RCC 7860 (cell line): ENCODE results near the gene RAPH1.
A peak's percentile ranks its signal among the peaks of the same experiment; 100 is the strongest.
"Not testable (repeated sequence)": the region's sequence is repeated elsewhere in the genome, so short reads cannot be mapped to it uniquely, and the experiment has no call there.

Experiments
- DNase-seq: peaks from one replicate; pipeline ENCODE4 v3.0.0-alpha.2; 2015; ENCODE audit warnings: low spot score
- FAIRE-seq: peaks from 2 replicates; lab custom pipeline; 2012; peaks lifted over from hg19 to GRCh38; lab: Jason Lieb, UNC

RAPH1 gene

DNA sequence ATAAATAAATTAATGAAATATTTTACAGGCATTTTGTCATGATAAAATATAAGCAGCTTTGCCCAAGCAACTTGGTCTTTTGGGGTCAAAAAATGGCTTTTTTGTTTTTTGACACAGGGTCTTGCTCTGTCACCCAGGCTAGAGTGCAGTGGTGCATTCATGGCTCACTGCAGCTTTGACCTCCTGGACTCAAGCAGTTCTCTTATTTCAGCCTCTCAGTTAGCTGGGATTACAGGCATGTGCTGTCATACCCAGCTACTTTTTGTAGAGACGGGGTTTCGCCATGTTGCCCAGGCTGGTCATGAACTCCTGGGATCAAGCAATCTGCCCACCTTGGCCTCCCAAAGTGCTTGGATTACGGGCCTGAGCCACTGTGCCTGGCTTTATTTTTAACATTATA is 155.9 kb downstream of the RAPH1 start:
- FAIRE-seq: no peak
- DNase-seq: no peak

- FAIRE-seq (no peak), DNase-seq (no peak)
These were observed 158.9 kb downstream of the RAPH1 start for GRCh38 chr2:203376173-203376572.

GRCh38 chr2:203372706-203373105 is 162.4 kb downstream of the RAPH1 start:
- DNase-seq, FAIRE-seq: not testable (repeated sequence)

DNA sequence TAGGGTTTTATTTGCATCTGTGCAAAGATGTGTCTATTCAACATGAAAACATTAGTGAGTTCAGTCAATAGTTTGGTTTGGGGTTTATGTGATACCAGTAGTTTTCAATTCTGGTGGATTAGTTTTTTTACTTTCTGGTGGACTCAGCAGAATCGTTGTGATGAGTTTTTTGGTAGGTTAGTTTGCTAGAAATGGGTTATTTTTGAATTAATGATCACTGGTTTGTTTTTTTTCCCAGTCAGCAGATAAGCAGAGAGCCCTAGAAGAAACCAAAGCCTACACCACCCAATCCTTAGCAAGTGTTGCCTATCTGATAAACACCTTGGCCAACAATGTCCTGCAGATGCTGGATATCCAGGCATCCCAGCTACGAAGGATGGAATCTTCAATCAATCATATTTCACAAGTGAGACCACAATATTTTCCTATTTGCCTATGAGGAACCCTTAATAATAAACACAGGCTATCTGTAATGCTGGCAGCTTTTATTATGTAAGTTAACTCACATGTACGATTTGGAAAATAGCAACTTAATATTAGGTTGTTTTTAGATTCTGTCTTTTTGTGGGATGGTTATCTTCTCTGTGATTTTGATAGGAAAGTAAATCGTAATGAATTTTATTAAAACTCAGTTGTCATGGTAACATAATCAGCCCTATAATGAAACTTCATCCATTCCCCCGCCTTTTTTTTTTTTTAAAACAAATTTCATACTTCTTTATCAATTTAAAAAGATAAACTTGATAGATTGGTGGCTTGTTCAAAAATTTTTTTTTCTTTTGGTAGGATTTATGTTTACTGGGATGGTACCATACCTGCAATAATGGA is 168.2 kb downstream of the RAPH1 start:
- FAIRE-seq (no peak), DNase-seq (no peak)

- DNase-seq (no peak), FAIRE-seq (no peak)
These were observed 173.2 kb downstream of the RAPH1 start for GRCh38 chr2:203361922-203362321.

DNA sequence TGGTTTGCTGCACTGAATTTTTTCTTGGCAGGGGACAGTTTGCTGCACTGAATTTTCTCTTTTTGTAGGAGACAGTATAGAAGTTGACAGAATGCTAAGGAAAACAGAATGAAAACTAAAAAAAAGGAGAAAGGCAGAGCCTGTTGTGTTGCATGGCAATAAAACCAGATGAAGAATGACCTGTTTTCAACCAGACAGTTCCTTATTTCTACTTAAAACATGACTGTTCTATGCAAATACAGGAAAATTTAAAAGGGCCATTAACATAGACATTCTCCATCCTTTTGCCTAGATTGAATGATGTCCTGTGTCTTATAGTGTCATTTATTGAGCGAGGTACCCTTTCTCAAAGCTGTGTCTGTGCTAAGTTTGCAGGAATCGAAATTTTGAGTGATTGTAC is 173.6 kb downstream of the RAPH1 start:
- FAIRE-seq: no peak
- DNase-seq: no peak

GRCh38 chr2:203360833-203361430 is 174.2 kb downstream of the RAPH1 start:
- FAIRE-seq (no peak), DNase-seq (no peak)

GRCh38 chr2:203359450-203359849 is 175.7 kb downstream of the RAPH1 start:
- FAIRE-seq: no peak

DNA sequence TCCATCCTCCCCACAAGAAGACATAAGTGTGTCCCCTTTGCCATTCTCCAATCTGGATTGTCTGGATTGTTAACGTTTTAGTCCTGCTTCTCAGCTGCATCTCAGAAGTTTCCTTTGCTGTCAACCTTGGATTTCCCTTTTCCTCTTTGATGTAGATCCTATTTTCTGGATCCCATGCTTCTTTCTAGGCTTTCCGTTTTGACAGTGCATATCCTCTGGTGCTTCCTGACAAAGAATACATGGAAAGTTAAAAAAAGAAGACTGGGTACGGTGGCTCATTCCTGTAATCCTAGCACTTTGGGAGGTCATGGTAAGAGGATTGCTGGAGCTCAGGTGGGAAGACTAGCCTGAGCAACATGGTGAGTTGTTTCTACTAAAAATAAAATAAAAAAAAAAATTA is 180.1 kb downstream of the RAPH1 start:
- no peak for FAIRE-seq

More at GRCh38 chr2:203359450-203359849, 175.7 kb downstream of the RAPH1 start:
- no peak for DNase-seq

GRCh38 chr2:203352604-203353255 is 182.4 kb downstream of the RAPH1 start:
- DNase-seq: peak; percentile 22
- peak; percentile 66 for FAIRE-seq

More for the DNA sequence above, 180.1 kb downstream of the RAPH1 start:
- no peak for DNase-seq

- no peak for DNase-seq
- no peak for FAIRE-seq
These were observed 187.7 kb downstream of the RAPH1 start for GRCh38 chr2:203347375-203347774.

GRCh38 chr2:203346612-203347011 is 188.5 kb downstream of the RAPH1 start:
- FAIRE-seq (no peak), DNase-seq (no peak)

DNA sequence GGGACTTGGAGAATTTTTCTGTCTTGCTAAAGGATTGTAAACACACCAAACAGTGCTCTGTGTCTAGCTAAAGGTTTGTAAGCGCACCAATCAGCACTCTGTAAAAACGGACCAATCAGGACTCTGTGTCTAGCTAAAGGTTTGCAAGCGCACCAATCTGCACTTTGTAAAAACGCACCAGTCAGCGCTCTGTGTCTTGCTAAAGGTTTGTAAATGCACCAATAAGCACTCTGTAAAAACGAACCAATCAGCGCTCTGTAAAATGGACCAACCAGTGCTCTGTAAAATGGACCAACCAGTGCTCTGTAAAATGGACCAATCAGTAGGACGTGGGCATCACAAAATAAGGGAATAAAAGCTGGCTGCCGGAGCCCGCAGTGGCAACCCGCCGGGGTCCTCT is 190.4 kb downstream of the RAPH1 start:
- no peak for FAIRE-seq
- DNase-seq: no peak
